Measurements from ENCODE around the gene NTN4. TPM values are rescaled to one million over a fixed set of nuclear protein-coding genes. Genes with fewer than 3 reads are reported as not detected.
A peak's percentile ranks its signal among the peaks of the same experiment; 100 is the strongest.
"Not testable (repeated sequence)": the region's sequence is repeated elsewhere in the genome, so short reads cannot be mapped to it uniquely, and the experiment has no call there.

Gene NTN4
- total and polyA plus RNA-seq, 5 experiments from 2014 or later = not detected

DNA sequence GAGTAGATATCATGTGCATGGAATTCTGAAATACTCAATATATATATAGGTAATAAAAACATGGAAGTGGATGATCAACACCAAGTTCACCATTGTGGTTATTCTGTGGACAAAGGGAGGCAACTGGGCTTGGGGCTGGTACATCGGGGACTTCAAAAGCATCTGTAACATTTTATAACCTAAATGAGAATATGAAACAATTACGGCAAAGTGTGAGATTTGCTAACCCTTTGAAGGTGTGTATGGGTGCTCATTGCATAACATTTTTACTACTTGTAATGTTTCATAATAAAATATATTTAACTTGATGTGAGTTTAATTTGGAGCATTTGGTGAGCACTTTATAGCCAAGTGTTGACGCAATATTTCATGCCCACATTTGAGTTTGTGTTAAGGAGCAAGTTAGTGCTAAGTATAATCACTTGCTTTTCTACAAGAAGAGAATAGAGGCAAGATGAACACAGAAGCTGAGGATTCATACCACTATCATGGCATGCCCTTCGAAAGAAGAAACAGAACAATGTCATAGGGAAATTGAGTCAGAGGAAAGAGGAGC, 109.3 kb downstream of the NTN4 start:
- Mint-ChIP-seq H3K27ac (no peak overlapping the region), H3K4me3 (no peak overlapping the region), H3K36me3 (no peaks in the 10 kb centered on the region), H3K9me3 (peaks cover 0 to 8% (median 2%) of the 10 kb centered on the region in 9 donors), H3K4me1 (no peaks in the 10 kb centered on the region), H3K27me3 (peaks cover 0 to 12% (median 7%) of the 10 kb centered on the region in 5 donors)
- ATAC-seq (no peak), DNase-seq (no peak)
- POLR2A ChIA-PET = no interaction called here

DNA sequence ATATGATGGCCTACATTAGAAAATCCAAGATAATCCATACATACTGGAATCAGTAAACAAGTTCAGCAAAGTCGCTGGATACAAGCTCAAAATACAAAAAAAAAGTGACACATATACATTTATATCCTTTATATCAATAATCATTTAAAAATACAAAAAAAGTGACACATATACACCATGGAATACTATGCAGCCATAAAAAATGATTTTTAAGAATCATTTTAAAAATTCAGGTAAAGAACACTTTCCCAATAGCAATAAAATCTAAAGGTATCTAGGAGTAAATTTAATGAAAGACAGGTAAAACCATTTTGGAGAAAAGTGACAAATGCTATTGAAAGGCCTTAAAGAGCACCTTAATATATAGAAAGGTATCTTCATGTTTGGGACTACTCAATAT, 111.9 kb downstream of the NTN4 start:
- H3K4me1 Mint-ChIP-seq = no peaks in the 10 kb centered on the region
- POLR2A ChIA-PET = no interaction called here
- peaks cover 0 to 8% (median 2%) of the 10 kb centered on the region in 9 donors for H3K9me3 Mint-ChIP-seq
- peaks cover 0 to 7% (median 3%) of the 10 kb centered on the region in 5 donors for H3K27me3 Mint-ChIP-seq
- no peaks in the 10 kb centered on the region for H3K36me3 Mint-ChIP-seq
- ATAC-seq (no peak), DNase-seq (no peak)
- H3K4me3 Mint-ChIP-seq = no peak overlapping the region
- no peak overlapping the region for H3K27ac Mint-ChIP-seq

DNA sequence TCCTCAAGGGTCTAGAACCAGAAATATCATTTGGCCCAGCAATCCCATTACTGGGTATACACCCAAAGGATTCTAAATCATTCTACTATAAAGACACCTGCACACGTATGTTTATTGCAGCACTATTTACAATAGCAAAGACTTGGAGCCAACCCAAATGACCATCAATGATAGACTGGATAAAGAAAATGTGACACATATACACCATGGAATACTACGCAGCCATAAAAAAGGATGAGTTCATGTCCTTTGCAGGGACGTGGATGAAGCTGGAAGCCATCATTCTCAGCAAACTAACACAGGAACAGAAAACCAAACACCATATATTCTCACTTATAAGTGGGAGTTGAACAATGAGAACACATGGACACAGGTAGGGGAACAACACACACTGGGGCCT, 112.8 kb downstream of the NTN4 start:
- H3K36me3 Mint-ChIP-seq, H3K27ac Mint-ChIP-seq, H3K27me3 Mint-ChIP-seq, DNase-seq, H3K9me3 Mint-ChIP-seq, POLR2A ChIA-PET, H3K4me3 Mint-ChIP-seq, H3K4me1 Mint-ChIP-seq, ATAC-seq: not testable (repeated sequence)

DNA sequence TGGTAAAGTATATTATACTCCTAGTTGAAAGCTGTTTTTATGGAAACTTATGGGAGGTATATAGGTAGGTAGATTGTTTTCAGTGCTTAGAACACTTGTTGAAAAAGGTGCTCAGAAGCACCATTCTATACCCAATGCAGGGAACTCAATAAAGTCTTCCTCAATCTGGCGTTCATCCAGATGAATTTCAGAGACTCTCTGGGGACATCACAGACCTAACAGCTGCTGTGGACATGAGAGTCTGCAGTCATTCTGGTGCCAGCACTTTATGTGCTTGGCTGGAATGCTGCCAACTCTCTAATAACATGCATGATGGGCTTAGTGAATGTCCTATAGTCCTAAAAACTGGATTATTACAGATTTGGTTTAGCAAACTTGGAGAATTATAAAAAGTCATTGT, 115.9 kb downstream of the NTN4 start:
- peaks cover 0 to 14% (median 2%) of the 10 kb centered on the region in 5 donors for H3K27me3 Mint-ChIP-seq
- no peaks in the 10 kb centered on the region for H3K4me1 Mint-ChIP-seq
- no peaks in the 10 kb centered on the region for H3K36me3 Mint-ChIP-seq
- no peak for ATAC-seq
- POLR2A ChIA-PET = no interaction called here
- no peak overlapping the region for H3K27ac Mint-ChIP-seq
- no peak for DNase-seq
- H3K4me3 Mint-ChIP-seq = no peak overlapping the region
- peaks cover 0 to 8% (median 0%) of the 10 kb centered on the region in 9 donors for H3K9me3 Mint-ChIP-seq

DNA sequence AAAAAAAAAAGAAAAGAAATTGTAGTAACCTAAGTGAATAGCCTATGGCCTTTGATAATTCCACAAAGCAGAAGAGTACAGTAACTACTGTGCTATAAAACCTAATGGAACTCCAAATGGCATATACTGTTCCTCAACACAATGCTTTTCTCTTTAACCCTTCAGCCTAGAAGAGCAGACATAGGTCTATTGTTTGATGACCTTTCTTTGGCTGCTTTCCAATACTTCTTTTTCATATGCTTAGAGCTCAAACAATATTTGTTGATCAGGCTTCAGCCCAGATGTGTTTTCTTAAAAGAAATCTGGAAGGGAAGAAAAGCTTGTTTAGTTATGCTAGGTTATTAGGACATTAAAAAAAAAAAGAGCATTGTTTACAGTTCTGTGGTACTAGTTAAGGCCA, 116.4 kb downstream of the NTN4 start:
- H3K36me3 Mint-ChIP-seq = no peaks in the 10 kb centered on the region
- peaks cover 0 to 6% (median 0%) of the 10 kb centered on the region in 9 donors for H3K9me3 Mint-ChIP-seq
- peaks cover 0 to 14% (median 2%) of the 10 kb centered on the region in 5 donors for H3K27me3 Mint-ChIP-seq
- ATAC-seq = no peak
- H3K4me3 Mint-ChIP-seq = no peak overlapping the region
- no peak for DNase-seq
- H3K4me1 Mint-ChIP-seq = no peaks in the 10 kb centered on the region
- POLR2A ChIA-PET = no interaction called here
- no peak overlapping the region for H3K27ac Mint-ChIP-seq

DNA sequence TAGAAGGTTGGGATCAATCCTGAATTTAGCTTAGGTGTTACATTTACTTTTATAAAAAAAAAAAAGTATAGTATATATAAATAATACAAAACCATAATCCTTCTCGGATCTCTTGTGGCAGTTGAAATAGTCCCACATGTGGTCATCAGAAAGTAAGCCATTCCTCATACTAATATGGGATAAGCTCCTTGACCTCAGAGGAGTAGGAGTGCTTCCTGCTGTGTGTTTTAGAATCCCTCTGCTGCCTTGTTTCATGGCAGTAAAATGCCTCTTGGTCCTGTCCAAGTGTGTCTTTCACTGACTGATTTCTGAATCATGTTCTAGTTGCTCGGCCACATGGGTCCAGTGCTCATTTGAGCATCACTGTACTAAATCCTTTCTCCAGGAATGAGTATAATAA, 117.0 kb downstream of the NTN4 start:
- DNase-seq (no peak), ATAC-seq (no peak)
- Mint-ChIP-seq H3K27ac (no peak overlapping the region), H3K4me3 (no peak overlapping the region), H3K27me3 (peaks cover 0 to 14% (median 2%) of the 10 kb centered on the region in 5 donors), H3K4me1 (no peaks in the 10 kb centered on the region), H3K9me3 (peaks cover 0 to 6% (median 0%) of the 10 kb centered on the region in 9 donors), H3K36me3 (no peaks in the 10 kb centered on the region)
- POLR2A ChIA-PET = no interaction called here

DNA sequence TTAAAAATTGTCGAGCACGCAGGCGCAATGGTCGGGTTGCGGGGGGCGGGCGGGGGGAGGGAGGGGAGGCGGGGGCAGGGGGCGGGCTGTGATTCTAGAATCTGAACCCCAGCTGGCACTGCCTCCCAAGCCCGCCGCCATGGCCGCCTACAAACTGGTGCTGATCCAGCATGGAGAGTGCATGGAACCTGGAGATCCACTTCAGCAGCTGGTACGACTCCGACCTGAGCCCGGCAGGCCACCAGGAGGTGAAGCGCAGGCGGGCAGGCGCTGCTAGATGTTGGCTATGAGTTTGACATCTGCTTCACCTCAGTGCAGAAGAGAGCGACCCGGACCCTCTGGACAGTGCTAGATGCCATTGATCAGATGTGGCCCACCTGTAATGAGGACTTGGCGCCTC, 118.4 kb downstream of the NTN4 start:
- H3K27ac Mint-ChIP-seq = peak overlapping the region in 1 of 10 donors; percentile 40
- H3K27me3 Mint-ChIP-seq = peaks cover 0 to 11% (median 2%) of the 10 kb centered on the region in 5 donors
- H3K4me1 Mint-ChIP-seq = no peaks in the 10 kb centered on the region
- no peaks in the 10 kb centered on the region for H3K36me3 Mint-ChIP-seq
- POLR2A ChIA-PET = no interaction called here
- no peak for ATAC-seq
- no peak overlapping the region for H3K4me3 Mint-ChIP-seq
- H3K9me3 Mint-ChIP-seq = no peaks in the 10 kb centered on the region
- no peak for DNase-seq

DNA sequence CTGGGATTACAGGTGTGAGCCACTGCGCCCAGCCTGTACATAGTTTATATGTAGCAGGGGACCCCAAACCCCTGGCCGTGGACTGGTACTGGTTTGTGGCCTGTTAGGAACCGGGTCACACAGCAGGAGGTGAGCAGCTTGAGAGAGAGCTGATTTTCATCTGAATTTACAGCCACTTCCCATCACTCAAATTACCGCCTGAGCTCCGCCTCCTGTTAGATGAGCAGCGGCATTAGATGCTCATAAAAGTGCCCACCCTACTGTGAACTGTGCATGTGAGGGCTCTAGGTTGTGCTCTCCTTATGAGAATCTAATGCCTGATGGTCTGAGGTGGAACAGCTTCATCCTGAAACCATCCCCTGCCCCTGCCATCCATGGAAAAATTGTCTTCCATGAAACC, 119.3 kb downstream of the NTN4 start:
- Mint-ChIP-seq H3K4me3 (no peak overlapping the region), H3K27ac (no peak overlapping the region), H3K4me1 (no peaks in the 10 kb centered on the region), H3K27me3 (peaks cover 0 to 12% (median 4%) of the 10 kb centered on the region in 5 donors), H3K9me3 (no peaks in the 10 kb centered on the region), H3K36me3 (no peaks in the 10 kb centered on the region)
- POLR2A ChIA-PET = no interaction called here
- ATAC-seq (no peak), DNase-seq (no peak)

DNA sequence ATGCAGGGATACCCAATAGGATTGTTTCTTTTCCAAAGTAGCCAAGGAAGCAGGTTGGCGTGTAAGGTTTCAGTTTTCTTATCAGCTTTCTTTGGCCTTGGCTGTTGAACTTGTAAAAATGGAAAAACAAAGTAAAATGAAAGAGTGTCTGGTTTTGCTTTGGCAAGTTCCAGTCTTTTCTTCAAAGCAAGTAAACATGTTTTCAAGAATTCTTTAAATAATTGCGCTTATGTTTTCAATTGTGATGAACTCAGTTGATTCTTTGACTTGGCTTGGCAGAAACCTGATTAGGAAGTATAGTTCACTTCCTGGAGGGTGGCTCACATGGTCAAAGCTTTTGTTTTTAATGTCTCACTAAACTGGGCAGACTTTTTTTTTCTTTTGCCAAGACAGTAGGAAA, 127.0 kb downstream of the NTN4 start:
- Mint-ChIP-seq H3K27me3 (peaks cover 0 to 9% (median 1%) of the 10 kb centered on the region in 5 donors), H3K9me3 (no peaks in the 10 kb centered on the region), H3K4me1 (no peaks in the 10 kb centered on the region), H3K4me3 (no peak overlapping the region), H3K27ac (no peak overlapping the region), H3K36me3 (no peaks in the 10 kb centered on the region)
- ATAC-seq (no peak), DNase-seq (no peak)
- POLR2A ChIA-PET = no interaction called here

DNA sequence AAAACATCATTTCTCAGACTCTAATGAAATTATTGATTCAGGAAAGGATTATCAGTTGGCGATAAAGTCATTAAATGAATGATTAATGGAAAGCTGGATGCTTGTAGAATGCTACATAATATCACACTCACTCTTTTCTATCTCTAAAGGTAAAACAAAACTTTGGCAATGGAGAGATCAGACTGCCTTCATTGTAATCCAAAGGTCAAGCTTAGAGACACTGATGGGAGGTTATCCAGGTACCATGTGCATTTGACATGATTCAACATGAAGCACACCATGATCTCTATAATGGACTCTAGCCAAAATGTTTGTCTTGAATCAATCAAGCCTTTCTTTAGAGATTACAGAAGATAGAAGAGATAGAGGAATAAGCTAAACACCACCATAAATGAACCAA, 129.2 kb downstream of the NTN4 start:
- Mint-ChIP-seq H3K27ac (no peak overlapping the region), H3K4me1 (no peaks in the 10 kb centered on the region), H3K27me3 (peaks cover 0 to 7% (median 0%) of the 10 kb centered on the region in 5 donors), H3K9me3 (no peaks in the 10 kb centered on the region), H3K36me3 (no peaks in the 10 kb centered on the region), H3K4me3 (no peak overlapping the region)
- POLR2A ChIA-PET = no interaction called here
- no peak for ATAC-seq
- DNase-seq = no peak

DNA sequence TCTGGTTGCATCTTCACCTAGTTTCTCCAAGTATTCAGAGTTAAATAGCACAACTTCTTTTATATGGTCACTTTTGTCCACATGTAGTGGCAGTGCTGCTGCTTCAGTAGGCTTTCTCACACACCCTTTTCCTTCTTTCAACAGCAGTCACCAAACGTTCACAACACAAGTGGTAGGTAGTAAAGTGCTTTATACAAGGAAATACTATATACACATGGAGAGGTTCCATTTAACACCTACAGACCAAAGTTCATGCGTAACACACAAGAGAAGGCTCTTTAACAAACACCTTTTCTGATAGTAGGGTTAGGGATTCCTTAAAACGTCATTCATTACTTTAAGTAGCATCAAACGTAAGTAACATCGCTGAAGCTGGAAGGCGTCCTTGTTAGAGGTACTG, 132.2 kb downstream of the NTN4 start:
- Mint-ChIP-seq H3K4me3 (no peak overlapping the region), H3K9me3 (peaks cover 0 to 10% (median 3%) of the 10 kb centered on the region in 9 donors), H3K27ac (no peak overlapping the region), H3K27me3 (peaks cover 0 to 7% (median 0%) of the 10 kb centered on the region in 5 donors), H3K36me3 (peaks cover 0 to 3% (median 2%) of the 10 kb centered on the region in 3 donors), H3K4me1 (peaks cover 0 to 5% (median 2%) of the 10 kb centered on the region in 4 donors)
- ATAC-seq = no peak
- no peak for DNase-seq
- POLR2A ChIA-PET = no interaction called here

DNA sequence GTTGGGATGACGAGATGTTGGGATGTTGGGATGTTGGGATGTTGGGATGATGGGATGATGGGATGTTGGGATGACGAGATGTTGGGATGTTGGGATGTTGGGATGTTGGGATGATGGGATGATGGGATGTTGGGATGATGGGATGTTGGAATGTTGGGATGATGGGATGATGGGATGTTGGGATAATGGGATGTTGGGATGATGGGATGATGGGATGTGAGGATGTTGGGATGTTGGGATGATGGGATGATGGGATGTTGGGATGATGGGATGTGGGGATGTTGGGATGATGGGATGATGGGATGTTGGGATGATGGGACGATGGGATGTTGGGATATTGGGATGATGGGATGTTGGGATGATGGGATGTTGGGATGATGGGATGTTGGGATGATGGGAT, 135.9 kb downstream of the NTN4 start:
- H3K4me1 Mint-ChIP-seq, H3K36me3 Mint-ChIP-seq, ATAC-seq, H3K4me3 Mint-ChIP-seq, H3K27me3 Mint-ChIP-seq, DNase-seq, POLR2A ChIA-PET, H3K9me3 Mint-ChIP-seq: not testable (repeated sequence)
- H3K27ac Mint-ChIP-seq = peak overlapping the region in 1 of 10 donors; percentile 91

DNA sequence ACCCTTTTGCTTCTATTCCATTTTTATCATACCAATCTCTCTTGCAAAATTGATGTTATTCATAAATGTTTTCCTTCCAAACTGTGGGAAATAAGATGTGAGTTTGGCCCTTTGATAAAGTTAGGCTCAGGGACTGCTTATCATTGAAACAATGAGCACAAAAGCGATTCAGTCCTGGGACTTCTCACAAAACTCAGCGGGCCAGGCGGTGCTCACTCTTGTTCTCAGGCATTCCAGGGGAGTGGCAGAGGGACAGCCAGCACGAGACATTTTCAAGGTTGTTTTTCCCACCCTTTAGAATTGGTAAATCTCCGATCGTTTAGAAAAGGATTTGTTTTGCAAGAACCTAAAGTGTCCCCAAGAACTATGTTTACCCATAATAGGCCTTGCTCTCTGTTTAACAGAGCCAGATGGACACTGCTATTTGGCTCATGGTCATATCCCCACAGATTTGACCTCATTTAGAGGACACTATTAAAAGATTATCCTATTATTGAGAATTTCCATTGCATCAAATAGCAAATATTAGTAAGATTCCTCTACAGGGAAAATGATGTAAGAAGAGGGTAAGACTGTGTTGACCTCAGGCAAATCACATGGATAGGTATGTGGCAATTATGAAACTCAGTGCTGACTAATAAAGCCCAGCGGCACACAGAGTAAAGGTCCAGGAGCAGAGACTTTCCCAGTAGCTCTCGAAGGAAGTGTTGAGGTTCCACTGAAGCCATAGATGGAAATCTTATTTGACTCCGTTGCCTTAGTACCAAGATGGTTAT, 136.6 kb downstream of the NTN4 start:
- DNase-seq (peak in 5 of 10 donors; percentile 8 to 56 (median 24)), ATAC-seq (peak in 1 of 2 donors; percentile 22)
- H3K27ac Mint-ChIP-seq = peak overlapping the region in 4 of 10 donors; percentile 10 to 91 (median 37)
- H3K36me3 Mint-ChIP-seq = peaks cover 0 to 3% (median 2%) of the 10 kb centered on the region in 3 donors
- peak overlapping the region in 2 of 10 donors; percentile 26 to 46 for H3K4me3 Mint-ChIP-seq
- H3K27me3 Mint-ChIP-seq = peaks cover 0 to 5% (median 2%) of the 10 kb centered on the region in 5 donors
- POLR2A ChIA-PET = no interaction called here
- peaks cover 0 to 10% (median 3%) of the 10 kb centered on the region in 9 donors for H3K9me3 Mint-ChIP-seq
- H3K4me1 Mint-ChIP-seq = peaks cover 0 to 5% (median 2%) of the 10 kb centered on the region in 4 donors
